ENCODE results near the gene MT1F. TPM values are rescaled to one million over a fixed set of nuclear protein-coding genes. Genes with fewer than 3 reads are reported as not detected.
A peak's percentile ranks its signal among the peaks of the same experiment; 100 is the strongest.

Gene MT1F
- polyA plus RNA-seq, 1 donor (not counting 4 experiments of a cell fraction or from before 2014, with no cell fraction given): 2.3 TPM

GRCh38 chr16:56675685-56676210, 18.0 kb downstream of the MT1F start:
- Histone ChIP-seq H3K4me2 (ENCODE audit: control insufficient read depth, extremely low read depth, insufficient read depth, low read depth, low read length) (peak overlapping the region; percentile 38), H4K20me1 (ENCODE audit: control insufficient read depth, extremely low read depth, insufficient read depth, low read length) (no peaks in the 10 kb centered on the region), H3K4me1 (ENCODE audit: control insufficient read depth, extremely low read depth, insufficient read depth, low read length) (no peaks in the 10 kb centered on the region), H3K36me3 (ENCODE audit: control insufficient read depth in 2 of 2, extremely low read depth in 1 of 2, insufficient read depth in 2 of 2, low read length in 2 of 2) (no peaks in the 10 kb centered on the region), H3K27ac (ENCODE audit: control insufficient read depth, insufficient read depth, low read length) (no peak overlapping the region), H3K9ac (ENCODE audit: control insufficient read depth, extremely low read depth, insufficient read depth, low read length) (no peak overlapping the region), H2AFZ (ENCODE audit: control insufficient read depth, low read length) (no peak overlapping the region), H3K27me3 (ENCODE audit: control insufficient read depth, extremely low read depth, insufficient read depth, low read length) (no peaks in the 10 kb centered on the region), H3K9me3 (ENCODE audit: control insufficient read depth, low read depth, low read length) (no peaks in the 10 kb centered on the region), H3K9me1 (ENCODE audit: control insufficient read depth, extremely low read depth, insufficient read depth, low read length) (no peaks in the 10 kb centered on the region), H3K4me3 (ENCODE audit: control insufficient read depth in 2 of 3, extremely low read depth in 1 of 3, insufficient read depth in 2 of 3, low read depth in 1 of 3, low read length in 3 of 3) (no peak overlapping the region), H3K79me2 (ENCODE audit: control insufficient read depth, insufficient read depth, low read length) (no peaks in the 10 kb centered on the region)
- TF ChIP-seq CTCF (optimal IDR thresholded peaks at IDR 0.05 in 1 of 3, IDR thresholded peaks at IDR 0.05 in 1 of 3, conservative IDR thresholded peaks at IDR 0.05 in 1 of 3; ENCODE audit: extremely low read depth in 1 of 3, insufficient read depth in 2 of 3, low read length in 3 of 3) (no peak), EZH2 (IDR thresholded peaks at IDR 0.05; ENCODE audit: low read length) (no peak)
- dilution Hi-C loops (cut with MboI; ENCODE audit: extremely low pct_ligation_motif_present, low sequenced_read_pairs): no loop called here
- FAIRE-seq: no peak
- no peak for DNase-seq (ENCODE audit: low read depth, low spot score)

GRCh38 chr16:56677474-56677873, 19.7 kb downstream of the MT1F start:
- TF ChIP-seq CTCF (optimal IDR thresholded peaks at IDR 0.05 in 1 of 3, IDR thresholded peaks at IDR 0.05 in 1 of 3, conservative IDR thresholded peaks at IDR 0.05 in 1 of 3; ENCODE audit: extremely low read depth in 1 of 3, insufficient read depth in 2 of 3, low read length in 3 of 3) (no peak), EZH2 (IDR thresholded peaks at IDR 0.05; ENCODE audit: low read length) (no peak)
- no peak for DNase-seq (ENCODE audit: low read depth, low spot score)
- H3K9me3 ChIP-seq (ENCODE audit: control insufficient read depth, low read depth, low read length): no peaks in the 10 kb centered on the region
- dilution Hi-C loops (cut with MboI; ENCODE audit: extremely low pct_ligation_motif_present, low sequenced_read_pairs): no loop called here
- H3K4me2 ChIP-seq (ENCODE audit: control insufficient read depth, extremely low read depth, insufficient read depth, low read depth, low read length): no peak overlapping the region
- H3K4me1 ChIP-seq (ENCODE audit: control insufficient read depth, extremely low read depth, insufficient read depth, low read length): peaks cover 8% of the 10 kb centered on the region
- H3K36me3 ChIP-seq (ENCODE audit: control insufficient read depth in 2 of 2, extremely low read depth in 1 of 2, insufficient read depth in 2 of 2, low read length in 2 of 2): no peaks in the 10 kb centered on the region
- H3K9ac ChIP-seq (ENCODE audit: control insufficient read depth, extremely low read depth, insufficient read depth, low read length): no peak overlapping the region
- H4K20me1 ChIP-seq (ENCODE audit: control insufficient read depth, extremely low read depth, insufficient read depth, low read length): no peaks in the 10 kb centered on the region
- no peaks in the 10 kb centered on the region for H3K27me3 ChIP-seq (ENCODE audit: control insufficient read depth, extremely low read depth, insufficient read depth, low read length)
- no peaks in the 10 kb centered on the region for H3K9me1 ChIP-seq (ENCODE audit: control insufficient read depth, extremely low read depth, insufficient read depth, low read length)
- no peak overlapping the region for H2AFZ ChIP-seq (ENCODE audit: control insufficient read depth, low read length)
- FAIRE-seq: no peak
- H3K79me2 ChIP-seq (ENCODE audit: control insufficient read depth, insufficient read depth, low read length): peaks cover under 1% of the 10 kb centered on the region
- H3K27ac ChIP-seq (ENCODE audit: control insufficient read depth, insufficient read depth, low read length): no peak overlapping the region
- no peak overlapping the region for H3K4me3 ChIP-seq (ENCODE audit: control insufficient read depth in 2 of 3, extremely low read depth in 1 of 3, insufficient read depth in 2 of 3, low read depth in 1 of 3, low read length in 3 of 3)
